Measurements from ENCODE around the gene KDM3B.

Gene KDM3B

GRCh38 chr5:138439477-138440158 is 87.1 kb downstream of the KDM3B start:
- H3K4me2 ChIP-seq: peak overlapping the region; percentile 74
- H3K4me1 ChIP-seq (ENCODE audit: low read depth, poor library complexity, severe bottlenecking): peaks cover 5% of the 10 kb centered on the region
- H3K9ac ChIP-seq: peak overlapping the region; percentile 36; the same call in 1 of the 2 replicates
- no peak overlapping the region for H3K27ac ChIP-seq
- H3K79me2 ChIP-seq (ENCODE audit: insufficient read depth, low read depth): no peaks in the 10 kb centered on the region
- H2AFZ ChIP-seq (ENCODE audit: low read depth): peak overlapping the region; percentile 73; the same call in 1 of the 2 replicates
- H3K4me3 ChIP-seq (IDR thresholded peaks at IDR 0.05; ENCODE audit: insufficient read depth, low read depth, low read length): no peak overlapping the region
- TF ChIP-seq CTCF (conservative IDR thresholded peaks at IDR 0.05; ENCODE audit: low read depth, low read length): no peak
- H3K36me3 ChIP-seq (ENCODE audit: insufficient read depth): no peaks in the 10 kb centered on the region
- H3K27me3 ChIP-seq (ENCODE audit: insufficient read depth, low read depth): no peaks in the 10 kb centered on the region
- H4K20me1 ChIP-seq (ENCODE audit: insufficient read depth): no peaks in the 10 kb centered on the region

GRCh38 chr5:138440159-138441073 is 87.9 kb downstream of the KDM3B start:
- Histone ChIP-seq H3K4me1 (ENCODE audit: low read depth, poor library complexity, severe bottlenecking) (peaks cover 5% of the 10 kb centered on the region), H3K79me2 (ENCODE audit: insufficient read depth, low read depth) (no peaks in the 10 kb centered on the region), H3K27ac (no peak overlapping the region), H3K27me3 (ENCODE audit: insufficient read depth, low read depth) (no peaks in the 10 kb centered on the region), H3K36me3 (ENCODE audit: insufficient read depth) (no peaks in the 10 kb centered on the region), H2AFZ (ENCODE audit: low read depth) (no peak overlapping the region), H4K20me1 (ENCODE audit: insufficient read depth) (no peaks in the 10 kb centered on the region), H3K9ac (no peak overlapping the region), H3K4me2 (no peak overlapping the region), H3K4me3 (IDR thresholded peaks at IDR 0.05; ENCODE audit: insufficient read depth, low read depth, low read length) (no peak overlapping the region)
- no peak for TF ChIP-seq CTCF (conservative IDR thresholded peaks at IDR 0.05; ENCODE audit: low read depth, low read length)

DNA sequence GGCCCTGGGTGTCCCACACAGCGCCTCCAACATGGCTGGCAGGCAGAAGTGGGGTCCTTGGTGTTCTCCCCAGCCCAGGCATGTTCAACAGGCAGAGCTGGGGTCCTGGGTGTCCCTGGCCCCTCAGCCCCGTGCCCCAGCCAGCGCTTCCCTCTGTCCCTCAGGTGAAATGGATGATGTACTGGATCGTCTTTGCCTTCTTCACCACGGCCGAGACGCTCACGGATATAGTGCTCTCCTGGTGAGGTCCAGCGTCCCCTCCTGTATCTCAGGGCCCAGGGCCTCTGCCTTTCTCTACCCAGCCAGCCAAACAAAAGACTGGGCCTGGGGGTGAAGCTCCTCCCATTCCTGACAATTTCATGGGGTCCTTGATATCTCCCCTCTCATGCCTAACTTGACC is 88.7 kb downstream of the KDM3B start:
- Histone ChIP-seq H3K79me2 (ENCODE audit: insufficient read depth, low read depth) (no peaks in the 10 kb centered on the region), H4K20me1 (ENCODE audit: insufficient read depth) (no peaks in the 10 kb centered on the region), H3K4me3 (IDR thresholded peaks at IDR 0.05; ENCODE audit: insufficient read depth, low read depth, low read length) (no peak overlapping the region), H2AFZ (ENCODE audit: low read depth) (no peak overlapping the region), H3K27me3 (ENCODE audit: insufficient read depth, low read depth) (no peaks in the 10 kb centered on the region), H3K9ac (no peak overlapping the region), H3K36me3 (ENCODE audit: insufficient read depth) (no peaks in the 10 kb centered on the region), H3K27ac (no peak overlapping the region), H3K4me1 (ENCODE audit: low read depth, poor library complexity, severe bottlenecking) (peaks cover 5% of the 10 kb centered on the region), H3K4me2 (no peak overlapping the region)
- TF ChIP-seq CTCF (conservative IDR thresholded peaks at IDR 0.05; ENCODE audit: low read depth, low read length): no peak

- H3K4me1 ChIP-seq (ENCODE audit: low read depth, poor library complexity, severe bottlenecking): no peaks in the 10 kb centered on the region
- no peak for TF ChIP-seq CTCF (conservative IDR thresholded peaks at IDR 0.05; ENCODE audit: low read depth, low read length)
- no peaks in the 10 kb centered on the region for H3K27me3 ChIP-seq (ENCODE audit: insufficient read depth, low read depth)
- H3K27ac ChIP-seq: no peak overlapping the region
- no peak overlapping the region for H3K4me3 ChIP-seq (IDR thresholded peaks at IDR 0.05; ENCODE audit: insufficient read depth, low read depth, low read length)
- no peaks in the 10 kb centered on the region for H4K20me1 ChIP-seq (ENCODE audit: insufficient read depth)
- H3K36me3 ChIP-seq (ENCODE audit: insufficient read depth): no peaks in the 10 kb centered on the region
- no peak overlapping the region for H3K9ac ChIP-seq
- H3K79me2 ChIP-seq (ENCODE audit: insufficient read depth, low read depth): no peaks in the 10 kb centered on the region
- no peak overlapping the region for H2AFZ ChIP-seq (ENCODE audit: low read depth)
- no peak overlapping the region for H3K4me2 ChIP-seq
Measured at GRCh38 chr5:138444078-138444773, 91.7 kb downstream of the KDM3B start.

All from KMS-11 (cell line).